ENCODE data around the gene TPPP3.

The TPPP3 gene

GRCh38 chr16:67393111-67393787 is at the start of gene TPPP3:
TPPP3 (minus strand) TSS chr16:67393498; CDS start chr16:67391111, 2,387 bp downstream.
- in situ Hi-C loops (cut with MboI; ENCODE audit: low sequenced_read_pairs) = no loop called here

GRCh38 chr16:67442581-67443255 is 49.4 kb upstream of the TPPP3 start:
- in situ Hi-C loops (cut with MboI; ENCODE audit: low sequenced_read_pairs) = no loop called here

- in situ Hi-C loops (cut with MboI; ENCODE audit: low sequenced_read_pairs) = no loop called here
These were observed 48.6 kb upstream of the TPPP3 start for GRCh38 chr16:67441907-67442306.

- in situ Hi-C loops (cut with MboI; ENCODE audit: low sequenced_read_pairs) = no loop called here
These were observed 48.0 kb upstream of the TPPP3 start for GRCh38 chr16:67441271-67441753.

- in situ Hi-C loops (cut with MboI; ENCODE audit: low sequenced_read_pairs) = no loop called here
These were observed 45.6 kb upstream of the TPPP3 start for GRCh38 chr16:67438824-67439393.

- in situ Hi-C loops (cut with MboI; ENCODE audit: low sequenced_read_pairs) = no loop called here
These were observed 44.9 kb upstream of the TPPP3 start for GRCh38 chr16:67438098-67438791.

- in situ Hi-C loops (cut with MboI; ENCODE audit: low sequenced_read_pairs) = no loop called here
These were observed 44.2 kb upstream of the TPPP3 start for GRCh38 chr16:67437513-67437912.

GRCh38 chr16:67436640-67437193 is 43.4 kb upstream of the TPPP3 start:
- in situ Hi-C loops (cut with MboI; ENCODE audit: low sequenced_read_pairs) = no loop called here

GRCh38 chr16:67435758-67436164 is 42.5 kb upstream of the TPPP3 start:
- in situ Hi-C loops (cut with MboI; ENCODE audit: low sequenced_read_pairs) = no loop called here

- in situ Hi-C loops (cut with MboI; ENCODE audit: low sequenced_read_pairs) = no loop called here
These were observed 39.9 kb upstream of the TPPP3 start for GRCh38 chr16:67433131-67433719.

- in situ Hi-C loops (cut with MboI; ENCODE audit: low sequenced_read_pairs) = no loop called here
These were observed 39.2 kb upstream of the TPPP3 start for GRCh38 chr16:67432506-67432890.

GRCh38 chr16:67431775-67432505 is 38.6 kb upstream of the TPPP3 start:
- in situ Hi-C loops (cut with MboI; ENCODE audit: low sequenced_read_pairs) = no loop called here

- in situ Hi-C loops (cut with MboI; ENCODE audit: low sequenced_read_pairs) = no loop called here
These were observed 37.9 kb upstream of the TPPP3 start, which contains the start of gene HSD11B2 for GRCh38 chr16:67430977-67431774. HSD11B2 (plus strand) TSS chr16:67431121; CDS start chr16:67431249, 128 bp downstream.

GRCh38 chr16:67430504-67430976 is 37.2 kb upstream of the TPPP3 start:
- in situ Hi-C loops (cut with MboI; ENCODE audit: low sequenced_read_pairs) = no loop called here

- in situ Hi-C loops (cut with MboI; ENCODE audit: low sequenced_read_pairs) = no loop called here
These were observed 36.7 kb upstream of the TPPP3 start for GRCh38 chr16:67429799-67430503.

GRCh38 chr16:67429053-67429798 is 35.9 kb upstream of the TPPP3 start:
- in situ Hi-C loops (cut with MboI; ENCODE audit: low sequenced_read_pairs) = no loop called here

GRCh38 chr16:67428146-67428731 is 34.9 kb upstream of the TPPP3 start:
- in situ Hi-C loops (cut with MboI; ENCODE audit: low sequenced_read_pairs) = no loop called here
